GM12878 (cell line): Measurements from ENCODE around the gene CTXN1. TPM values are rescaled to one million over a fixed set of nuclear protein-coding genes. Genes with fewer than 3 reads are reported as not detected.

ENCODE experiments used
- ATAC-seq: fragments of 200-7000 bp; cut with Tn5 transposase; 3 replicates; pipeline ENCODE4 v1.9.1; 2020; ENCODE audit warnings: mild to moderate bottlenecking, moderate library complexity
- BruUV-seq: library from RNA; stranded (reverse); fragments of 400-500 nt; replicated peaks from 2 replicates; lab custom pipeline; 2021; lab: Mats Ljungman, UMichigan
- CTCF ChIA-PET: fragments of 300-600 bp; sonication (Branson Sonifier 250); formaldehyde crosslinking; extraction: SDS; loops from one replicate; lab custom pipeline; 2021; ENCODE audit warnings: inconsistent platforms; lab: Yijun Ruan, JAX
- POLR2A ChIA-PET: fragments of 350-600 bp; formaldehyde crosslinking; extraction: SDS; loops from one replicate; lab custom pipeline; 2021; ENCODE audit warnings: inconsistent platforms; lab: Charles Lee
- RAD21 ChIA-PET: fragments of 300-600 bp; sonication (Branson Sonifier 250); formaldehyde crosslinking; loops from one replicate; lab custom pipeline; 2023; ENCODE audit warnings: antibody characterized with exemption; ENCODE audit not compliant: unreplicated experiment; lab: Charles Lee
- SMC1A ChIA-PET: fragments of 300-600 bp; sonication (Branson Sonifier 250); formaldehyde crosslinking; loops from one replicate; lab custom pipeline; 2023; ENCODE audit not compliant: unreplicated experiment, uncharacterized antibody; lab: Charles Lee
- DNase-seq: peaks from one replicate; pipeline ENCODE4 v3.0.0-alpha.2; 2011; ENCODE audit warnings: low read depth, low spot score
- FAIRE-seq: peaks from 3 replicates; lab custom pipeline; 2011; peaks lifted over from hg19 to GRCh38; lab: Jason Lieb, UNC
- H2AFZ ChIP-seq: 2 replicates; pipeline ENCODE4 v1.6.0; 2011; ENCODE audit warnings: low read depth, low read length, control low read depth; ENCODE audit not compliant: control insufficient read depth
- H3K27ac ChIP-seq: 2 replicates; pipeline ENCODE4 v1.5.1; 2011; ENCODE audit warnings: control low read depth; ENCODE audit not compliant: control insufficient read depth, insufficient read depth
- H3K27me3 ChIP-seq, 2 experiments: replicated peaks in 1 of 2; 2 replicates each; pipeline versions ENCODE4 v1.6.0 to v1.6.1; 2011; ENCODE audit warnings: low read length in 1 of 2; ENCODE audit not compliant: control insufficient read depth in 2 of 2, insufficient read depth in 2 of 2
- H3K36me3 ChIP-seq, 2 experiments: 2 replicates each; pipeline ENCODE4 v1.5.1; 2011; ENCODE audit warnings: low read length in 1 of 2; ENCODE audit not compliant: control insufficient read depth in 2 of 2, insufficient read depth in 2 of 2
- H3K4me1 ChIP-seq: 2 replicates; pipeline ENCODE4 v1.6.1; 2011; ENCODE audit warnings: mild to moderate bottlenecking, low read length, moderate library complexity, mixed read lengths; ENCODE audit not compliant: control insufficient read depth, insufficient read depth
- H3K4me2 ChIP-seq: 2 replicates; pipeline ENCODE4 v1.6.0; 2011; ENCODE audit warnings: control low read depth; ENCODE audit not compliant: control insufficient read depth, insufficient read depth
- H3K4me3 ChIP-seq: fragments of 200-600 bp; sonication (generic); 2 replicates; pipeline ENCODE4 v1.5.1; 2016
- H3K79me2 ChIP-seq: 2 replicates; pipeline ENCODE4 v1.6.0; 2011; ENCODE audit warnings: low read length; ENCODE audit not compliant: control insufficient read depth, insufficient read depth
- H3K9ac ChIP-seq: 2 replicates; pipeline ENCODE4 v1.8.0; 2011; ENCODE audit warnings: low read length, control low read depth, mixed read lengths; ENCODE audit not compliant: control insufficient read depth, insufficient read depth
- H3K9me3 ChIP-seq: replicated peaks from 3 replicates; pipeline ENCODE4 v1.5.1; 2011; ENCODE audit warnings: mild to moderate bottlenecking, low read length; ENCODE audit not compliant: control insufficient read depth, insufficient read depth
- H4K20me1 ChIP-seq: 2 replicates; pipeline ENCODE4 v1.6.0; 2011; ENCODE audit not compliant: control insufficient read depth, insufficient read depth
- BACH1 ChIP-seq: fragments of 450-650 bp; IDR thresholded peaks from 2 replicates; pipeline ENCODE4 v1.6.1; 2017; ENCODE audit warnings: mild to moderate bottlenecking, borderline replicate concordance
- E2F4 ChIP-seq: IDR thresholded peaks from 2 replicates; pipeline ENCODE4 v1.6.1; 2012; ENCODE audit warnings: low read depth, low read length, improper control_type of control experiment
- IRF3 ChIP-seq: fragments of 450-650 bp; IDR thresholded peaks from 2 replicates; pipeline ENCODE4 v1.6.1; 2014; ENCODE audit warnings: mild to moderate bottlenecking
- JUNB ChIP-seq: IDR thresholded peaks from 2 replicates; pipeline ENCODE4 v1.6.1; 2016; ENCODE audit warnings: antibody characterized with exemption, mild to moderate bottlenecking
- NFIC ChIP-seq: IDR thresholded peaks from 2 replicates; pipeline ENCODE4 v1.6.1; 2012; ENCODE audit warnings: low read depth, mild to moderate bottlenecking, inconsistent platforms, low read length, moderate library complexity
- RAD21 ChIP-seq: IDR thresholded peaks from 2 replicates; pipeline ENCODE4 v1.6.1; 2011; ENCODE audit warnings: mild to moderate bottlenecking, low read depth, low read length, moderate library complexity; ENCODE audit not compliant: insufficient read depth
- RCOR1 ChIP-seq: conservative IDR thresholded peaks from 2 replicates; pipeline ENCODE4 v1.6.1; 2012; ENCODE audit warnings: low read depth, low read length, improper control_type of control experiment
- SIX5 ChIP-seq: IDR thresholded peaks from 2 replicates; pipeline ENCODE4 v1.6.1; 2011; ENCODE audit warnings: mild to moderate bottlenecking, low read depth, low read length, moderate library complexity; ENCODE audit not compliant: severe bottlenecking
- SPI1 ChIP-seq: IDR thresholded peaks from 2 replicates; pipeline ENCODE4 v1.6.1; 2011; ENCODE audit warnings: low read depth, mild to moderate bottlenecking, low read length, moderate library complexity, borderline replicate concordance; ENCODE audit not compliant: insufficient read depth
- YBX1 ChIP-seq: fragments of 450-650 bp; IDR thresholded peaks from 2 replicates; pipeline ENCODE4 v1.6.1; 2016; ENCODE audit warnings: antibody characterized with exemption
- ZNF24 ChIP-seq: fragments of 450-650 bp; IDR thresholded peaks from 2 replicates; pipeline ENCODE4 v1.6.1; 2017; ENCODE audit warnings: antibody characterized with exemption, mild to moderate bottlenecking
- ZNF622 ChIP-seq: fragments of 450-650 bp; IDR thresholded peaks from 2 replicates; pipeline ENCODE4 v1.6.1; 2017; ENCODE audit warnings: mild to moderate bottlenecking, inconsistent platforms
- WGBS: methylation state at CpG from one replicate; pipeline ENCODE4 v1.1.6; 2016; ENCODE audit warnings: low lambda C conversion rate; ENCODE audit not compliant: insufficient replicate concordance, insufficient coverage; ENCODE audit errors: missing lambda C conversion rate; 5-methylcytosine and 5-hydroxymethylcytosine counted together
- in situ Hi-C: fragments of 300-500 bp; cut with MboI; formaldehyde crosslinking; loops from 9 replicates; pipeline ENCODE4 v1.14.3; 2018; ENCODE audit warnings: mixed read lengths
- intact Hi-C: fragments of 100-400 bp; cut with micrococcal nuclease; formaldehyde crosslinking; loops from one replicate; pipeline ENCODE4 v1.14.2; 2022; ENCODE audit not compliant: unreplicated experiment
- polyA plus RNA-seq, 11 experiments: library from polyadenylated mRNA; depleted of rRNA in 4 of 11; unstranded in 6 of 11; stranded (reverse) in 5 of 11; fragments of >200 nt; fragmentation: Nextera tagmentation in 4 of 11; fragmentation: Illumina TruSeq in 1 of 11; extraction: Ambion mirVana in 4 of 11; extraction: Trizol in 1 of 11; gene quantifications; 1 replicate in 1 of 11; 2 replicates in 10 of 11; pipeline versions ENCODE4 v1.2.1 to v1.2.3, GENCODE V29; 2011 to 2016; ENCODE audit warnings: inconsistent platforms in 2 of 11, missing spikeins in 2 of 11, low read depth in 1 of 11
- total RNA-seq, 4 experiments: library from RNA; depleted of rRNA in 3 of 4; stranded (reverse); fragments of >200 nt in 3 of 4; fragmentation: Illumina TruSeq in 1 of 4; extraction: Trizol in 1 of 4; gene quantifications; 2 replicates each; pipeline versions ENCODE4 v1.2.1 to v1.2.3, GENCODE V29; 2013 to 2021

CTXN1 gene
- total and polyA plus RNA-seq, 10 of the 15 experiments (the other 5 are each of a cell fraction or from before 2014, with no cell fraction given): 0.04 to 1.0 (median 0.38) TPM; not detected in 4

- intact Hi-C loops (no loop called here), in situ Hi-C loops (no loop called here)
- H2AFZ ChIP-seq: no peak overlapping the region
- ChIA-PET RAD21 (no interaction called here), CTCF (interaction anchor here (0.8 kb wide), 1 partner anchor 8 kb away, joined by 4 read pairs; no protein-coding TSS in a partner anchor), POLR2A (no interaction called here), SMC1A (no interaction called here)
- no peak for ATAC-seq
- FAIRE-seq: no peak
- no peak overlapping the region for H3K9ac ChIP-seq
- 59% methylated on average over 6 of the region's 6 CpGs for WGBS
- H3K4me3 ChIP-seq: no peak overlapping the region
- H3K27ac ChIP-seq: no peak overlapping the region
- H3K9me3 ChIP-seq: no peaks in the 10 kb centered on the region
- H3K79me2 ChIP-seq: no peaks in the 10 kb centered on the region
- BruUV-seq: no TSS peak
- peaks cover 2 to 3% of the 10 kb centered on the region in 2 experiments; a peak in 2 of 4 replicates for H3K27me3 ChIP-seq
- no peak for TF ChIP-seq NFIC
- TF ChIP-seq SIX5: no peak
- TF ChIP-seq BACH1: no peak
- TF ChIP-seq ZNF24: no peak
- no peak for TF ChIP-seq ZNF622
- TF ChIP-seq RAD21: no peak
- TF ChIP-seq JUNB: no peak
- no peak for TF ChIP-seq YBX1
- TF ChIP-seq IRF3: no peak
- no peak for TF ChIP-seq RCOR1
- no peak for TF ChIP-seq SPI1
- TF ChIP-seq E2F4: no peak
- no peak for DNase-seq
- no peaks in the 10 kb centered on the region for H4K20me1 ChIP-seq
- no peak overlapping the region for H3K4me2 ChIP-seq
- no peaks in the 10 kb centered on the region for H3K36me3 ChIP-seq
- no peaks in the 10 kb centered on the region for H3K4me1 ChIP-seq
Measured at GRCh38 chr19:7877249-7877836, 48.6 kb downstream of the CTXN1 start.
